Iris pigment epithelial cell (primary cell): Measurements from ENCODE around the gene NCBP2.
A peak's percentile ranks its signal among the peaks of the same experiment; 100 is the strongest.

Experiments used
- DNase-seq: peaks from one replicate; pipeline ENCODE4 v3.0.0-alpha.2; 2011; ENCODE audit warnings: low read depth

NCBP2 gene

DNA sequence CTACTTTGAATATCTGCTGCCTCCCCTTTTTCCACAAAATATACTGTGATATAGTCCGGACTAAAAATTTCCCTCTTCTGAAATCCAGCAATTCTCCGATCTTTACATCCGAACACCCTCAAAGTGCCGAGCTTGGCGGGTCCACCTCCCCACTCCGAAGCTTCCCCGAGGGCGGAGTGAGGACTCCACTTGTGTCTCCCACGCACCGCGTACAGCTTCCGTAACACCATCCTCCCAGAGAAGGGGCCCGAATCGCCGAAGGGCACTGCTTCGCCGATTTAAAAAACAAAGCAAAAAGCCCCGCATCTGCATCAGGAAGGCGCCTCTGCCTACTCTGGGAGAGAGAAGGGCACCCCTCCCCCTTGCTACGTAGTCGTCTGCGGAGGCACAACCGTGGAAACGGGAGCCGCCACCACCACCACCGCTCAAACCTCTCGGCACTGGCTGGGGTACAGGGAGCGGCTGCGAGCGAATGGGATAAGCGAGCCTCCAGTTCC lies 551 bp downstream of the NCBP2 start:
- peak; percentile 62 for DNase-seq

DNA sequence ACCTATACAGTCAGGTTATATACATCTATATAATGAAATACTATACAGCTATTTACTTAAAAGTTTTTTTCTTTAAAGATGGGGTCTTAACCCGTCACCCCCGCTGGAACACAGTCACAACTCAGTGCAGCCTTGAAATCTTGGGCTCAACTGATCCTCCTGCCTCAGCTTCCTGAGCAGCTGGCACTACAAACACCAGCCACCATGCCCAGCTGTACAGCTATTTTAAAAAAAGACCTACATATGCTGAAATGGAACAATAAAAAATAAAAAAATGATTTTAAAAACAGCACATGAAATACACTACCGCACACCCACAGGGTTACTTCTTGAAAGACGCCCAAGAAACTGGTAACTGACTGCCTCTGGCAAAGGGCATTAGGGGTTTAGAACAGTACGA lies 3.8 kb downstream of the NCBP2 start:
- no peak for DNase-seq

DNA sequence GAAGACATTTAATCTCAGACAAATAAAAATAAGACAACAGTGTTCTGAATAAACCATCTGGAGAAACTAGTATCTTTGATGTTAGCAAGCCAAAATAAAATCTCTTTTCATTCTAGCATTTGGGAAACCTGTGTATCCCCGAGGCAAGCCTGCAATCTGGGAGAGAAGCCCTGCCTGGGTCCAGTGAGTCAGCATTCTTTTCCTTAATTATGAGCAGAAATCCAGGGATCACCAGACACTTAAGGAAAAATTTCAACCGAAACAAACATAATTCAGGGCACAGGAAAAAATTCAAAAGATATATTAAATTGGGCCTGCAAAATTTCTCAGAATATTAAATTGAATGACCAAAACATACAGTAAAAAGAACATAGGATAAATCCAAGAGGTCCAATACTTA lies 4.2 kb downstream of the NCBP2 start:
- DNase-seq, result no peak

- no peak for DNase-seq
Observed at GRCh38 chr3:196936288-196936687, 6.0 kb downstream of the NCBP2 start.

- no peak for DNase-seq
Observed at GRCh38 chr3:196932600-196932999, 9.7 kb downstream of the NCBP2 start.

DNA sequence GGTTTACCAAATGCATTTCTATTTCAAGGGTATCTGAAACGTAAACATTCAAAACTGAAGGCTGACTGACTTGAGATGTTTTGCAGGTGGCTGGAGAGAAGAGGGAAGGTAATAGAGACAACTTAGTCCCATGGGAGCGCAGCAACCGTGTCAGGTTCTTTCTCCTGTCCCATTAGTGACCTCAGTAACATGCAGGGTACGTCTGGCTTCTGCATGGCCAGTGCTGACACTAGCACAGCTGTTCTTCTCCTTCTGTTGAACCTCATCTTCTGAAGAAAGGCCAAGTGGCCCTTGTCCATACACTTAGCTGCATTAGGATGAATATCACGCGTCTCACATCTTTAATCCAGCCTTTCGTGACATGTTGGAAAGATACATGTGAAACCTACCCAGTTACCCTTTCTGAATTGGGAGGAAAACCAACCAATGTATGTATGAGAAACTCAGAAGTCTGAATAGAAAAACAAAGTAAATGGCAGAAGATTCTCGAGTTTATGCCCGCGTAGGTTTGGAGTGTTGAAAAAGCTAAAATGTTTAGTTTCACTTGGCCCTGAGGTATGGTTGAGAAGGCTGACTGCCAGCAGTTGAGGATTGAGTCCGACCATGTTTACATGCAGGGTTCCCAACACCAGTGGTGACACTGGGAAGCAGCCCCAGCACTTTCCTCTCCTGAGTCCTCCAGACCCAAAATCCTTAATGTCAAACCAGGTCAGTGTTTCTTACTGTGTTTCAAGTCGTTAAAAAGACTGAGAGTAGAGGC lies 10.3 kb downstream of the NCBP2 start:
- DNase-seq, result no peak

- DNase-seq, result no peak
Observed at GRCh38 chr3:196931157-196931556, 11.2 kb downstream of the NCBP2 start.

- DNase-seq, result no peak
Observed at GRCh38 chr3:196927571-196928453, 14.5 kb downstream of the NCBP2 start.

DNA sequence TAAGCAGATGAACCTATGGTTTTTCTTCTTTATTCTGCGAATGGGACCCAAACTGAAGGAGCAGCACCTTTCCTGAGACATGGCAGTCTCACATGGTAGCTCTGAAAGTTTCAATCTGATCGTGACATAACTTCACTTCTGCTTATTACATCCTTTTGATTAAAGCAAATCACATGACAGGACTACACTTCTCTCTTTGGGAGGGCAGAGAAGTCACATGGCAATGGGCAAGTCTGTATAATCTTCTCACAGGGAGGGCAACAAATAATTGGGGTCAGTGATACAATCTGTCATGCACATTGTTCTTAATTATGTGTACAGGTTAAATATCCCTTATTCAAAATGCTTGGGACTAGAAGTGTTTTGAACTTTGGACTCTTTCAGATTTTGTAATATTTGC lies 21.6 kb downstream of the NCBP2 start:
- DNase-seq, result no peak

DNA sequence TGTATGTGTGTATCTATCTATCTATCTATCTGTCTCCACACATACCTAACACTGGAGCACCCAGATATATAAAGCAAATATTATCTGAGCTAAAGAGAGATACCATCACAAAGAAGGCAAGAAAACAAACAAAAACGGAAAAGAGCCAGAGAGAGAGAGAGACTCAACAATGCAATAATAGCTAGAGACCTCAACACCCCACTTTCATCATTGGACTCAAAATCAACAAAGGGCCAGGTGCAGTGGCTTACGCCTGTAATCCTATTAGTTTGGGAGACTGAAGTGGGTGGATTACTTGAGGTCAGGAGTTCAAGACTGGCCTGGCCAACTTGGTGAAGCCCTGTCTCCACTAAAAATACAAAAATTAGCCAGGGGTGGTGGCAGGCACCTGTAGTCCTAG lies 23.4 kb downstream of the NCBP2 start:
- no peak for DNase-seq

DNA sequence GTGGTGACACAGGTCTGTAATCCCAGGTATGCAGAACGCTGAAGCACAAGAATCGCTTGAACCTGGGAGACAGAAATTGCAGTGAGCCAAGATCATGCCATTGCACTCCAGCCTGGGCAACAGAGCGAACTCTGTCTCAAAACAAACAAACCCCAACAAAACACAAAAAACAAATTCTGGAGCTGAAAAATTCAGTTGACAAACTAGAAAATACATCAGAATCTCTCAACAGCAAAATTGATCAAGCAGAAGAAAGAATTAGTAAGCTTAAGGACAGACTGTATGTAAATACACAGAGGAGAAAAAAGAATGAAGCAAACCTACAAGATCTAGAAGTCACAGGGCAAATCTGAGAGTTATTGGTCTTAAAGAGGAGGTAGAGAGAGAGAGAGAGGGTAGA lies 25.3 kb downstream of the NCBP2 start:
- DNase-seq, result no peak

DNA sequence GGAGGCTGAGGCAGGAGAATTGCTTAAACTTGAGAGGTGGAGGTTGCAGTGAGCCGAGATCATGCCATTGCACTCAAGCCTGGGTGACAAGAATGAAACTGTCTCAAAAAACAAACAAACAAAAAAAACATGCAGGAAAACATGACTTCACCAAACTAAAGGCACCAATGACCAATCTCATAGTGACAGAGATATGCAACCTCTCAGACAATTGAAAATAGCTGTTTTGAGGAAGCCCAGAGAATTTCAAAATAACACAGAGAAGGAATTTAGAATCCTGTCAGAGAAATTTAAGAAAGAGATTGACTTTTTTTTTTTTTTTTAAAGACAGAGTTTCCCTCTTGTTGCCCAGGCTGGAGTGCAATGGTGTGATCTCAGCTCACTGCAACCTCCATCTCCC lies 26.1 kb downstream of the NCBP2 start:
- DNase-seq, result no peak

DNA sequence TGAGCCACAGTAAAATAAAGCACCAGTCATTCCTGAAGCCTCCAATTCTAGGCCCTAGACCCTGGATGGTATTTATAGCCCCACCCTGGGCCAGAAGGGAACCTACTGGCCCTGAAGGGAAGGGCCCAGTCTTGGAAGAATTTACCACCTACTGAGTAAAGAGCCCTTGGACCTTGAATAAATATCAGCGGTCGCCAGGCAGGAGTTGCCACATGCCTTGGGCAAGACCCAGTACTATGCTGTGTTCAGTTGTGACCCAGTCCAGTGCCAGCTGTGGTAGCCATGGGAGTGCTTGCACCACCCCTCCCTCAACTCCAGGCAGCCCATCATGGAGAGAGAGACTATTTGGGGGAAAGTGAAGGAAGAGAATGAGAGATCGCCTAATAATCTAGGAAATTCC lies 27.0 kb downstream of the NCBP2 start:
- no peak for DNase-seq

DNA sequence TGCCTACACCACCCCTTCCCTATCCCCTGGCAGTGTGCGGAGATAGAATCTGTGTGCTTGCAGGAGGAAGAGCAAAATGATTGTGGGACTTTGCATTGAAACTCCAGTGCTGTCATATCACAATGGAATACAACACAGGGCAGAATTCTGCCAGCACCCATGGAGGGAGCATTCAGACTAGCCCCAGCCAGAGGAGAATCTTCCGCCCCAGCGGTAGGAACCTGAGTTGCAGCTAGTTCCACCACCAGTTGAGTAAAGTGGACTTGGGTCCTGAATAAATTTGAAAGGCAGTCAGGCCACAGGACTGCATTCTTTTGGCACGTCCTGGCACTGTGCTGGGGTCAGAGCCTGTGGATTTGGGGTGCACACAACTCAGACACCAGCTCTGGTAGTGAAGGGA lies 27.5 kb downstream of the NCBP2 start:
- DNase-seq, result no peak

DNA sequence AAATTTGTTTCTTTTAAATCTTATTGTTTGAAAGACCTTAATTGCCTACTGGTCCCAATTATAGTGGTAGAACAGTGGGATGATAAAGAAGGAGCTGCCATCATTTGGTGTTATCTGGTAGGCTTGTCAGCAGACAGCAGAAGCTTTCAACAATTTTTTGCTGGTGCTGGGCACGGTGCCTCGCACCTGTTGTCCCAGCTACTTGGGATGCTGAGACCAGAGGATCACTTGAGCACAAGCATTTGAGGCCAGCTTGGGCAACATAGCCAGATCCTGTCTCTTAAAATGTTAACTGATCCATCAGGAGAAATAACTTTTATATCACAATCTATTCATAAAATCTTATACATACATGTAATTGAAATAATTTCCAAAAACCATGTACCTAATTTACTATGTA lies 38.6 kb downstream of the NCBP2 start:
- no peak for DNase-seq

DNA sequence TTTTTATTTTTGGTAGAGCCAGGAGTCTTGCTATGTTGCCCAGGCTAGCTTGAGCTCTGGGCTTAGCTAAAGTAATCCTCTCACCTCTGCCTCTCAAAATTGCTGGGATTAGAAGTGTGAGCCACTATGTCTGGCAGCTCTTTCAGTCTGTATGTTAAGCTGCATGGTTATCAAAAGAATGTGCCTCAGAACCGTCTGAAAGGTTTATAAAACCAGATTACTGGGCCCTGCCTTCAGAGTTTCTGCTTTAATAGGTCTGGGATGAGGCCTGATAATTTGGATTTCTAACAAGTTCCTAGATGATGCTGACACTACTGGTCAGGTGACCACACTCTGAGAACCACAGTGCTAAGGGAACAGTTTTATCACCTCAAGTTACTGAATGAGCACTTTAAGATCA lies 40.0 kb downstream of the NCBP2 start:
- DNase-seq, result no peak

DNA sequence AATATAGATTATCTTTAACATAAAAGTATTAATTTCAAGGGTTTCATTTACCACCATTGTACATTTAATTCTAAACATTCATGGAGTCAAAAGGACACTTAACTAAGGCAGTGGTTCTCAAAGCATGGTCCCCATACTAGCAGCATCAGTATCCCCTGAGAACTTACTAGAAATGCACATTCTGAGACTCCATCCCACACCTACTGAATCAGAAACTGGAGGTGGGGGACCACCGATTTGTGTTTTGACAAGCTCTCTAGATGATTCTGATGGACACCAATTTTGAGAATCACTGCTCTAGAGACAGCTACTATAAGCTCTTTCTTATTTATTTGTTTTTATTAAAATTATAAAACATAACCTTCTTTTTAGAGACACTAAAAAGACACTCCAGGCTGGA lies 40.6 kb downstream of the NCBP2 start:
- DNase-seq, result no peak

DNA sequence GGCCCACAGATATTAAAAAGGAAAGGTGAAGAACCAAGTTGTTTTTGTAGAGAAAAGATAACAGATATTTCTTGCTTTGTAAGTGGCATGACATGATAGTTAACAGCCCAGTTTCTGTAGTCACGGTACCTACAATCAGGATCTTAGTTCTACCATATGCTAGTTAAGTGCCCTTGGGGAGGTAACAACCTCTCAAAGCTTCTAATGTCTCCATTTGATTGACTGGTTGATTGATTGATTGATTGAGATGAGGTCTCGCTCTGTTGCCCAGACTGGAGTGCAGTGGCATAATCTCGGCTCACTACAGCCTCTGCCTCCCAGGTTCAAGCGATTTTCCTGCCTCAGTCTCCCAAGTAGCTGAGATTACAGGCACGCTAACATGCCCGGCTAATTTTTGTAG lies 46.1 kb downstream of the NCBP2 start:
- no peak for DNase-seq

DNA sequence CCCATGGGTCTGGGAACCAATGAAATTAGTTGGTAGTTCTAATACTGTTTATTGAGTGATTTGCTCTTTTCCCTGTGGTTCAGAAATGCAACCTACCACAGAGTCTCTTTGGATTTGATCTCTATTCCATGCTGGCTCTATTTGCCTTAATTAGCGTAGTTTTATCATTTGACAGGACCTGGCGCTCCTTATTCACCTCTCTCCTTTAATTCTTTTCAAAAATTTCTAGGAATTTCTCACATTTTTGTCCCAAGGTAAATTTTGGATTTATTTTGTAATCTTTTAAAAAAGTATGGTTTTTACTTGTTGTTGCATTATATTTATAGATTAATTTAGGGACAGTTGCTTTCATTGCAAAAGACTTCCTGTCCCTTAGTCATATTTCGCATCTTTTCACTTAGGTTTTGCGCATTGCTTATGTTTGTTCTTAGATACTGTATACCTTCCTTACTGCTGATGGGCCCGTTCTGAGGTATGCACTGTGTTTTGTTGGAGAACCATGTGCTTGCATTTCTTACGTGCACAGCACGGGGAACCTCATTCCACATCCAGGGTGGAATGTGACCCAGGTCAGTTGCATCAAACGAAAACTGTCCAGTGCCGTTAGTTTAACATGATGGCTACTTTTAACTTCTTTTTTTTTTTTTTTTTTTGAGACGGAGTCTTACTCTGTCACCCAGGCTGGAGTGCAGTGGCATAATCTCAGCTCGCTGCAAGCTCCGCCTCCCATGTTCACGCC lies 47.6 kb downstream of the NCBP2 start:
- DNase-seq, result no peak

GRCh38 chr3:196889844-196890708 lies 52.3 kb downstream of the NCBP2 start:
- no peak for DNase-seq

- no peak for DNase-seq
Observed at GRCh38 chr3:196886144-196886543, 56.2 kb downstream of the NCBP2 start.
